Omental fat pad (tissue), 4 donors: ENCODE data around the gene PGLYRP4. TPM values are rescaled to one million over a fixed set of nuclear protein-coding genes. Genes with fewer than 3 reads are reported as not detected.

Experiments
- ATAC-seq: fragments of 150-250 bp; one replicate; pipeline ENCODE4 v1.9.1; 2016; ENCODE audit warnings: mild to moderate bottlenecking, moderate library complexity; ENCODE audit not compliant: low FRiP score
- DNase-seq: peaks from one replicate; pipeline ENCODE4 v3.0.0-alpha.2; 2019; ENCODE audit warnings: low spot score
- total RNA-seq, 4 donors: library from RNA; depleted of rRNA; stranded (reverse); fragments of >200 nt; gene quantifications; one replicate each; pipeline ENCODE4 v1.1.0, GENCODE V29; 2016
- TF ChIP-seq, protein P1 (sequence below), 3 donors: fragments of 450-650 bp; IDR thresholded peaks; one replicate each; pipeline ENCODE4 v1.5.1; 2016 to 2017; ENCODE audit warnings: antibody characterized with exemption in 3 of 3, mild to moderate bottlenecking in 3 of 3, moderate library complexity in 2 of 3

Gene PGLYRP4
- total RNA-seq, 4 donors from 2014 or later: not detected

DNA sequence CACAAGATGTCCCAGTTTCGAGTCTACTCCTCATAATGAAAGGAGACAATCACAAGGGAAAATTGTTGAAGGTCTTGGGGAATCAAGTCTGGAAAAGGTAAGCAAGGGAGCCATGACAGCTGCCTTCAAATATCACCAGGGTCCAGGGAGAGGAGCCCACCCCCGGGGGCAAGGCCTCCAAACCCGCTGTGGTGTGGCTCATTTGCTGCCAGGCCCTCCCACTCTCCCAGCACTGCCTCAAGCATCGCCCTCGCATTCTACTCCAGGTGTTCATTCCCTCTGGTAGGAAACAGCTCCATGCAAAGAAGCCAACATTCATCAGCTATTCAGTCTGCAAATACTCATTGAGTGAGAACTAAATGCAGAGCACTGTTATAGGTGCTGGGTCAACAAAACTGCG is 17.6 kb upstream of the PGLYRP4 start:
- DNase-seq (no peak), ATAC-seq (no peak)
- TF ChIP-seq, protein P1, sequence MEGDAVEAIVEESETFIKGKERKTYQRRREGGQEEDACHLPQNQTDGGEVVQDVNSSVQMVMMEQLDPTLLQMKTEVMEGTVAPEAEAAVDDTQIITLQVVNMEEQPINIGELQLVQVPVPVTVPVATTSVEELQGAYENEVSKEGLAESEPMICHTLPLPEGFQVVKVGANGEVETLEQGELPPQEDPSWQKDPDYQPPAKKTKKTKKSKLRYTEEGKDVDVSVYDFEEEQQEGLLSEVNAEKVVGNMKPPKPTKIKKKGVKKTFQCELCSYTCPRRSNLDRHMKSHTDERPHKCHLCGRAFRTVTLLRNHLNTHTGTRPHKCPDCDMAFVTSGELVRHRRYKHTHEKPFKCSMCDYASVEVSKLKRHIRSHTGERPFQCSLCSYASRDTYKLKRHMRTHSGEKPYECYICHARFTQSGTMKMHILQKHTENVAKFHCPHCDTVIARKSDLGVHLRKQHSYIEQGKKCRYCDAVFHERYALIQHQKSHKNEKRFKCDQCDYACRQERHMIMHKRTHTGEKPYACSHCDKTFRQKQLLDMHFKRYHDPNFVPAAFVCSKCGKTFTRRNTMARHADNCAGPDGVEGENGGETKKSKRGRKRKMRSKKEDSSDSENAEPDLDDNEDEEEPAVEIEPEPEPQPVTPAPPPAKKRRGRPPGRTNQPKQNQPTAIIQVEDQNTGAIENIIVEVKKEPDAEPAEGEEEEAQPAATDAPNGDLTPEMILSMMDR (IDR thresholded peaks at IDR 0.05): no peak

DNA sequence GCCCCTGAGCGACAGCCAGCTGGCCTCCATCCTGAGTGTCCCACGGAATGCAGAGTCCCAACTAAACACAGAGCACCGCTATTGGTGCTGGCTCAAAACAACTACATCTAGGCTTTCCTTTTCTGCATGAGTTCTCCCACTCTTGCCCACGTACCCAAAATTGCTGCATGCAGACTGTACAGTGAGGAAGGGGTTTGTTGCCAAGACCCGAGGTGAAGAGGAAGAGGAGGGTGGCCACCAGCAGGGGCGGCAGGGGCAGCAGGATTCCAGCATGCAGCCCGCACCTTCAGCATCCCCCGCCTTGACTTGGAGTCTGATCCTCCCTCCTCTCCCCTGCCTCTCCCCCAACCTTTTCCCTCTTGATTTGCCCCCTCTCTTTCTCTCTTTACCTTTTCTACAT is 17.1 kb upstream of the PGLYRP4 start:
- TF ChIP-seq, protein P1 (IDR thresholded peaks at IDR 0.05): no peak

DNA sequence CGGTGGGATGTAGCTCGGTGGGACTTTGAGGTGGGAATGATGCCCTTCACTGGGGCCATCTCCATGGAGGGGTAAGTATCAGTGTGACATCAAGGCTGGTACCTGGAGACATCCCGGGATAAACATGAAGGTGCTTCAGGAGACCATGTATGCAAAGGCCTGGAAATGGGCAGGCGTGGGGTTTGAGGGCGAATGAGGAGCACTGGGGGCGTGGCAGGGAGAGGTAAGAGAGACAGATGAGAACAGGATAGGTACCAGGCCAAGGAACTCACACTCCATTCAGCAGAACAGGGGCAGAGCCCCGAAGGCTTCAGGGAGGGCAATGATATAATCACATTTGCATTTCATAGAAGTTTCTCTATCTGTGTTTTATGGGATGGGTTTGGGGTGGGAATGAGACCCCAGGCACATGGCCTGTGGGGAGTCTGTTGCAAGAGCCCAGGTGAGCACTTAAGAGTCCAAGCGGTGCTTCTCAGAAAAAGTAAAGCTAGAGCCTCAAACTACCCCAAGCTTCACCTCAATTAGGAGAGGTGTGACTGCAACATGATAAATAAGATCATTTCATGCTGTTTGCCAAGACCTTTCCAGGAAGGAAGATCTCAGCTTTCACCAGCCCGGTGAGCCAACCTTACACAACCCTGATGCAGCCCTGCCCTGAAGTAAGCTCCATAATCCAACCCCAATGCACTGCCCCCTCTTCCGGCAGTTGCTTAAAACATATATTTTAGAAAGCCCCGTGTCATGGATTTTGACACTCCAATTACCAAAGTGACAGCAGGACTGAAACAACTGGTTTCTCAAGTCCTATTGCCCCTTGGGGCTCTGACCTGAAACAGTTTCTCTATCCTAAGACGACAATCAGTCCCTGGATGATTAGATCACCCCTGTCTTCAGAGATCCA is 16.4 kb upstream of the PGLYRP4 start:
- TF ChIP-seq, protein P1 (IDR thresholded peaks at IDR 0.05): no peak
- DNase-seq (no peak), ATAC-seq (peak; percentile 92)

More for the DNA sequence above, 17.1 kb upstream of the PGLYRP4 start:
- DNase-seq (no peak), ATAC-seq (no peak)

DNA sequence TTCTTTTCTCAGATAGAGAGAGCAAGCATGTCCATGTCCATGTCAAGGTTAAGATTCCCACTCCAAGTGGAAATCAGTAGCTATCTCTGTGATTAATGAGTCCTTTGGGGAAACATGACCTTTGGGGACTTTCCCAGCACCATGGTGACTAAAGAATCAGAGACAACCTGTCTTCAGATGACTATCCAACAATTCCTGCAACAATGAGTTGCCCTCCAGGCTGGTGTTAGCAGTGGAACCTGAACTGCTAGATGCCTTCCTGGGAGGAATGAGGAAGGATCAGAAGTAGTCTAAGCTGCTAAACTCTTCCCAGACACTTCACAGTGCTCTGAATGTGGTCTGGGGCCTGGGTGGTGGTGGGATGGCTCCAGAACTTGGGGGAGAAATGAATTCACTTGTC is 15.5 kb upstream of the PGLYRP4 start:
- TF ChIP-seq, protein P1 (IDR thresholded peaks at IDR 0.05): no peak
- no peak for DNase-seq
- ATAC-seq: no peak

DNA sequence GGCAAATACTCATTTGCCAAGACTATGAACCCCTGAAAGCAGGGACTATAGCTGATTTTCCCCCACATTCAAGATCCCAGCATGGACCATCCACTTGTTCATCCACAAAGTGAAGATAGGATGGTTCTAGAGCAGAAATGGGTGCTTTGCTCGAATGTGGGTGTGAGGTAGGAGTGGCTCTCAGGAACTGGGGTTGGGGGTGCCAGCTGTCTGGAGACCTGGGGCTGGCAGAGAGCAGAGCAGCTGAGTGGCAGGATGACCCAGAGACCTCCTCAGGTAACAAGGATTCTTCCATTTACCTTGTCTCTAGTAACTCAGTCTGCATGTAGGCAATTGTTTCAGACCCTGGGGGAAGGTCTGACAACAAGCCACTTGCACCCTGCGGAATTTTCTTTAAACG is 15.0 kb upstream of the PGLYRP4 start:
- TF ChIP-seq, protein P1 (IDR thresholded peaks at IDR 0.05): no peak
- ATAC-seq (no peak), DNase-seq (no peak)

DNA sequence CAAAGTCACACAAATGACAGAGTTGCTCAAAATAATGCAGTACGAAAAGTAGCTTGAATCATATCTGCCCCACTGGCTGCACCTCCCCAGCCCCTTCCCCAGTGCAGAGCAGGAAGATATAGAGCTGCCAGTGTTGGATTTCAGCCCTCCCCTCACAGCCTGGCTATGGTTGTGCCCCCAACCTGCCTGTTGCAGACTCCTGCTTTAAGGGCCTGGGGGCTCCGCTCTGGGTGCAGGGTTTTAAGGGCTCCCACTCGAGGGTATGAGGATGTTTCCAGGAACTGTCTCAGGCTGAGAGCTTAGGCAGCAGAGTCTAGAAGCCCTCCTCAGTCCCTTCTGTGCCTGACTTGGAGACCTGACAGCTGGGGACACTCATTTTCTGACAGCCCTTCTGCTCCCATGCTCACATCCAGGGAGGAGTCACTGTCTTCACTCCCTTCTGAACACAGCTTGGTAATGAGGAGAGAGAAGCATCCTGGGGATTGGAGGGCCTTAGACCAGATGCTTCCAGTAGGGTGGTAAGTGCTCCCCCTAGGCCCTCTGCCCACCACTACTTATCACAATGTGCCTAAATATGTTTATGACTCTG is 13.6 kb upstream of the PGLYRP4 start:
- ATAC-seq: no peak
- DNase-seq: no peak
- TF ChIP-seq, protein P1 (IDR thresholded peaks at IDR 0.05): no peak
